Testis (tissue), 3 donors: ENCODE results near the gene CBFA2T3. TPM values are rescaled to one million over a fixed set of nuclear protein-coding genes. Genes with fewer than 3 reads are reported as not detected.

Source experiments
- DNase-seq: peaks from one replicate; pipeline ENCODE4 v3.0.0-alpha.2; 2019
- H3K27ac ChIP-seq, 2 donors: fragments of 200-600 bp; sonication (generic); one replicate each; pipeline ENCODE4 v1.5.1; 2019
- H3K27me3 ChIP-seq: fragments of 200-600 bp; sonication (generic); one replicate; pipeline ENCODE4 v1.5.1; 2019
- H3K36me3 ChIP-seq: fragments of 200-600 bp; sonication (generic); one replicate; pipeline ENCODE4 v1.5.1; 2017; ENCODE audit warnings: low read depth; ENCODE audit errors: missing control alignments
- H3K4me1 ChIP-seq: fragments of 200-600 bp; sonication (generic); one replicate; pipeline ENCODE4 v1.5.1; 2019
- H3K4me3 ChIP-seq, 2 donors: fragments of 200-600 bp; sonication (generic); one replicate each; pipeline ENCODE4 v1.5.1; 2017 to 2019
- H3K9me3 ChIP-seq: fragments of 200-600 bp; sonication (generic); one replicate; pipeline ENCODE4 v1.5.1; 2017
- CTCF ChIP-seq, 3 experiments: fragments of 450-650 bp in 2 of 3; fragments of 200-600 bp in 1 of 3; sonication (generic) in 1 of 3; IDR thresholded peaks; one replicate each; pipeline ENCODE4 v1.5.1; 2016 to 2019; ENCODE audit warnings: antibody characterized with exemption in 3 of 3, mild to moderate bottlenecking in 2 of 3, moderate library complexity in 1 of 3
- POLR2A ChIP-seq: fragments of 450-650 bp; IDR thresholded peaks from one replicate; pipeline ENCODE4 v1.6.1; 2017; ENCODE audit warnings: antibody characterized with exemption, mild to moderate bottlenecking, moderate library complexity
- WGBS, 2 donors: methylation state at CpG; one replicate each; pipeline ENCODE4 v1.1.5; 2018; 5-methylcytosine and 5-hydroxymethylcytosine counted together
- intact Hi-C: fragments of 100-400 bp; cut with DNase I; formaldehyde crosslinking; loops from one replicate; pipeline ENCODE4 v1.15.1; 2023; ENCODE audit warnings: low total_unique reads
- polyA plus RNA-seq: library from polyadenylated mRNA; stranded (reverse); fragments of 350-450 nt; fragmentation: Illumina TruSeq; extraction: RNeasy Lipid Tissue Mini Kit (QIAGEN cat#74804); gene quantifications from one replicate; pipeline ENCODE4 v1.2.3, GENCODE V29; 2014; ENCODE audit warnings: low read depth, low replicate concordance; ENCODE audit not compliant: insufficient read depth
- total RNA-seq, 2 donors: library from RNA; depleted of rRNA; stranded (reverse); fragments of >200 nt; gene quantifications; one replicate each; pipeline ENCODE4 v1.2.3, GENCODE V29; 2016

Gene CBFA2T3
- total and polyA plus RNA-seq, 3 donors from 2014 or later = 7.1 to 11.9 (median 9.2) TPM

DNA sequence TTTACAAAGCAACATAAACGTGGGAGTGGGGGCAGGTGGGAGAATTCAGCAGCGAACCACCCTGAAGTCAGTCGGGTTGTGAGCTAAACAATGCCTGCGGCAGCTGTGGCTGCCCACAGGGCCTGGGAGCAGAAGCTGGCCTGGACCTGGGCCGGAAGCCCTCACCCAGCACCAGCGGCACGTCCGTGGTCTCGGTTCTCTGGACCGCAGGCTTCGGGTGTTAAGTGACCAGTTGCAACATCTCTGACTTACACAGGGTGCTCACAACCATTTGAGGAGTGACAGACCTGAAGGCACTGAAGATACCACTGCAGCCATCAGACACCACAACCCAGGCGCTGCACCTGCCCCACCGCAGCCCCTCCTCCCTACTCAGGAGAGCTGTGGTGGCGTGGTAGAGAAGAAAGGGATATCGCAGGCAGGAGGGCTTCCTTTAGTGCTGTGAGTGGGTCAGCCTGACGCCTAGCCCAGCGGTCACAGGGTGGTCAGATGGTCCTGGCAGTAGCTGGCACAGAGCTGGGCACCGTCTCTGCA, 33.8 kb downstream of the CBFA2T3 start:
- no peak for TF ChIP-seq POLR2A
- TF ChIP-seq CTCF (IDR thresholded peaks at IDR 0.05) = no peak
- WGBS, 2 donors = 82% methylated on average over 18 of the region's 18 CpGs; no CpG with 5 or more reads in 1 of the 2 donors
- H3K27ac ChIP-seq = no peak overlapping the region
- no peaks in the 10 kb centered on the region for H3K27me3 ChIP-seq
- peaks cover 3% of the 10 kb centered on the region for H3K4me1 ChIP-seq
- H3K36me3 ChIP-seq = no peaks in the 10 kb centered on the region
- no peak for DNase-seq
- H3K9me3 ChIP-seq = no peaks in the 10 kb centered on the region
- no peak overlapping the region for H3K4me3 ChIP-seq
- intact Hi-C loops = no loop called here

DNA sequence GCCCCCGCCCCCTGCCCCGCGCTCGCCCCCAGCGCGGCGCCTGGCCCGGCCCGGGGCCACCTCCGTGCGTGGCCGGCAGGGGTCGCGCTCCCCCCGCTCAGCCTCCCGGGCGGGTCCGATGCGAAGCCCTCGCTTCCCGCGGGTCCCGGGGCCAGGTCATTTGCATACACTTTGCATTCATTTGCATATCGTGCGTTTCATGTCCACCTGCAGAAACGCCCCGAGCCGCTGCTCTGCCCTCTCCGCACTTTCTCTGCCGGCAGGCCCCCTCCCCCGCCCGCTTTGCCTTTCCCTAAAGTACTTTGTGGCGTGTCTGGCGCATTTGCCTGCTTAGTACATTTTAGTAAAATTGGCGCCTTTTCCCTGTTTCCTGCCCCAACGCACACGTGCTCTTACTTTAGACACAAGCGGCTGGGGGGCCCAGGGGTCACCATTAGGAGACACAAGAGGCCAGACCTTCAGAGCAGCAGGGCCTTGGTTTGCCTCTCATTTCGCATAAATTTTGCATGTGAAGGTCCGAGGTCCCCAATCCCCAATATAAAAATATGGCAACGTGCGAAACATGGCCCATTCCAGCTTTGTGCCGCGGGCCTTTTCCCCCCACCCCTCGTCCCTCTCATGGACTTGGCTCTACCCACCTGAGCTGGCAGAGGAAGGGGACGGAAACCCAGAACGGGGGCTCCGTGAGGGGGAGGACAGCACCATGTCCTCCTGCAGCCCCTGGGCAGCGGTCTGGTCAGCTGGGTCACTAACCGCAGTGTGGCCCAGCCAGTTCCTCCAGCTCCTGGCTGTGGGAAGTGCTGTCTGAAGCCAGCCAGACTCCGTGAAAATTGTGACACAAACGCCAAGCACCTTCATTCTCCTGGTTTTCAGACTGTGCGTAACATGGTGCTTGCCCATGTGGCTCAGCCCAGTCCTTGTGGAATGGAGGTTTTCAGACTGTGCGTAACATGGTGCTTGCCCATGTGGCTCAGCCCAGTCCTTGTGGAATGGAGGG, 34.8 kb downstream of the CBFA2T3 start:
- intact Hi-C loops = no loop called here
- Histone ChIP-seq H3K27ac (no peak overlapping the region), H3K4me3 (peak overlapping the region; percentile 13 to 41), H3K9me3 (no peaks in the 10 kb centered on the region), H3K36me3 (no peaks in the 10 kb centered on the region), H3K4me1 (peaks cover 4% of the 10 kb centered on the region), H3K27me3 (no peaks in the 10 kb centered on the region)
- 26 to 29% methylated on average over 23 to 38 of the region's 54 CpGs for WGBS, 2 donors
- DNase-seq = peak; percentile 50
- no peak for TF ChIP-seq POLR2A
- TF ChIP-seq CTCF (IDR thresholded peaks at IDR 0.05) = peak; percentile 33 to 69 (median 63)

- Histone ChIP-seq H3K4me1 (peaks cover 14% of the 10 kb centered on the region), H3K36me3 (no peaks in the 10 kb centered on the region), H3K4me3 (peak overlapping the region; percentile 53 to 57), H3K27ac (peak overlapping the region; percentile 60), H3K9me3 (no peaks in the 10 kb centered on the region), H3K27me3 (no peaks in the 10 kb centered on the region)
- DNase-seq = no peak
- TF ChIP-seq POLR2A (no peak), CTCF (IDR thresholded peaks at IDR 0.05) (no peak)
- intact Hi-C loops = no loop called here
- WGBS, 2 donors = 1% methylated on average over 16 to 30 of the region's 152 CpGs
Observed at GRCh38 chr16:88940862-88941817, 35.9 kb downstream of the CBFA2T3 start.

GRCh38 chr16:88939972-88940861, 36.8 kb downstream of the CBFA2T3 start:
- intact Hi-C loops = no loop called here
- TF ChIP-seq CTCF (IDR thresholded peaks at IDR 0.05) (no peak), POLR2A (no peak)
- peak overlapping the region; percentile 60 for H3K27ac ChIP-seq
- peak overlapping the region; percentile 53 to 57 for H3K4me3 ChIP-seq
- DNase-seq = no peak
- H3K36me3 ChIP-seq = no peaks in the 10 kb centered on the region
- no peaks in the 10 kb centered on the region for H3K27me3 ChIP-seq
- H3K4me1 ChIP-seq = peaks cover 14% of the 10 kb centered on the region
- WGBS, 2 donors = 16 to 20% methylated on average over 1 to 57 of the region's 73 CpGs
- no peaks in the 10 kb centered on the region for H3K9me3 ChIP-seq
